ENCODE data around the gene GGNBP2. TPM values are rescaled to one million over a fixed set of nuclear protein-coding genes. Genes with fewer than 3 reads are reported as not detected.
A peak's percentile ranks its signal among the peaks of the same experiment; 100 is the strongest.

The GGNBP2 gene
- total and polyA plus RNA-seq, 2 of the 8 experiments (the other 6 are each of a cell fraction or from before 2014, with no cell fraction given) = 29.2 to 35.8 TPM

- Histone ChIP-seq H3K4me3 (ENCODE audit: extremely low read depth in 1 of 4, insufficient read depth in 2 of 4, low read depth in 3 of 4, low read length in 4 of 4) (peak overlapping the region; percentile 52 to 93 (median 76)), H2BK5ac (ENCODE audit: low read depth, low read length) (peak overlapping the region; percentile 89), H2AFZ (ENCODE audit: low read length) (no peak overlapping the region), H4K91ac (replicated peaks; ENCODE audit: insufficient read length, low read length) (no peak overlapping the region), H2BK15ac (ENCODE audit: low read length) (peak overlapping the region; percentile 65; the same call in 1 of the 2 replicates), H4K20me1 (replicated peaks in 1 of 2; ENCODE audit: control insufficient read depth in 1 of 2, insufficient read depth in 2 of 2, low read length in 2 of 2) (peaks cover 0 to 2% of the 10 kb centered on the region in 2 experiments), H3K36me3 (ENCODE audit: control insufficient read depth in 2 of 4, insufficient read depth in 4 of 4, low read length in 3 of 4) (peaks cover 1 to 14% (median 3%) of the 10 kb centered on the region in 4 experiments; a peak in 6 of 8 replicates), H2AK5ac (ENCODE audit: low read depth, low read length) (0 out of 2 replicates have a peak overlapping the region, but pooled peaks have one; percentile 6), H2BK20ac (ENCODE audit: low read length) (0 out of 2 replicates have a peak overlapping the region, but pooled peaks have one; percentile 68), H3K79me2 (ENCODE audit: control insufficient read depth in 1 of 2, insufficient read depth in 2 of 2, low read length in 2 of 2) (peaks cover 5 to 16% of the 10 kb centered on the region in 2 experiments; a peak in 3 of 4 replicates), H3K14ac (ENCODE audit: insufficient read length) (no peak overlapping the region), H3K4me2 (ENCODE audit: insufficient read depth in 1 of 2, low read depth in 2 of 2, low read length in 2 of 2) (peak overlapping the region; percentile 73 to 84), H3K9ac (replicated peaks in 1 of 4; ENCODE audit: extremely low read depth in 1 of 4, low read depth in 3 of 4, low read length in 3 of 4) (peak overlapping the region in 3 of 4 experiments; percentile 23 to 34 (median 29); a peak in 3 of 7 replicates), H3K23me2 (ENCODE audit: low read depth, low read length) (peaks cover 7% of the 10 kb centered on the region), H3K18ac (ENCODE audit: extremely low read depth, low read length) (peak overlapping the region; percentile 51; the same call in 1 of the 2 replicates), H4K5ac (ENCODE audit: insufficient read length, low read depth, low read length) (peak overlapping the region; percentile 17), H3K23ac (ENCODE audit: insufficient read length) (no peak overlapping the region), H3K4ac (replicated peaks; ENCODE audit: insufficient read length, low read depth, low read length) (peak overlapping the region; percentile 3), H2BK120ac (replicated peaks; ENCODE audit: low read depth, low read length) (no peak overlapping the region), H3K9me3 (ENCODE audit: insufficient read depth in 2 of 2, low read depth in 1 of 2, low read length in 1 of 2) (no peaks in the 10 kb centered on the region), H3K4me1 (replicated peaks in 1 of 4; ENCODE audit: control insufficient read depth in 3 of 4, insufficient read depth in 4 of 4, low read length in 3 of 4) (peaks cover 0 to 15% (median 11%) of the 10 kb centered on the region in 4 experiments; a peak in 5 of 7 replicates), H2BK12ac (ENCODE audit: low read depth, low read length) (0 out of 2 replicates have a peak overlapping the region, but pooled peaks have one; percentile 10), H3K56ac (replicated peaks; ENCODE audit: insufficient read length, low read depth, low read length) (no peak overlapping the region), H4K8ac (ENCODE audit: extremely low read depth, insufficient read depth, low read length) (no peak overlapping the region), H3K79me1 (ENCODE audit: low read depth, low read length) (peaks cover 3% of the 10 kb centered on the region; the same call in 1 of the 2 replicates), H3K27me3 (replicated peaks in 1 of 4; ENCODE audit: control insufficient read depth in 3 of 4, extremely low read depth in 1 of 4, insufficient read depth in 3 of 4, low read length in 3 of 4) (no peaks in the 10 kb centered on the region), H3K27ac (ENCODE audit: low read depth, low read length) (peak overlapping the region; percentile 45)
- no peak for DNase-seq (ENCODE audit: low read depth in 1 of 2, low spot score in 2 of 2)
- FAIRE-seq = no peak
- ChIA-PET POLR2A (ENCODE audit: partially characterized antibody) (interaction anchor here (0.7 to 6.4 kb wide), 8 partner anchors 9 to 104 kb away, joined by 3 to 55 read pairs (median 8); partner anchors contain the start of genes GGNBP2, MRM1, MYO19 and PIGW), CTCF (ENCODE audit: partially characterized antibody) (interaction anchor here (0.7 to 3.2 kb wide), 5 partner anchors 9 to 455 kb away, joined by 3 to 18 read pairs (median 3); partner anchors contain the start of gene MRM1)
- no peak for TF ChIP-seq BCL11A (IDR thresholded peaks at IDR 0.05; ENCODE audit: low read depth in 2 of 2, low read length in 2 of 2)
- 0 out of 2 replicates have a peak, but pooled peaks have one; percentile 71 for TF ChIP-seq YY1 (IDR thresholded peaks at IDR 0.05; ENCODE audit: low read depth, low read length)
- 20% methylated on average over 4 of the region's 4 CpGs; no CpG with 5 or more reads in 1 of the 2 experiments for WGBS, 2 experiments (ENCODE audit: extremely low coverage in 1 of 2, insufficient coverage in 1 of 2, insufficient read length in 1 of 2, insufficient replicate concordance in 2 of 2, low coverage in 1 of 2, low lambda C conversion rate in 2 of 2, missing lambda C conversion rate in 1 of 2)
Observed at GRCh38 chr17:36592716-36593321, 48.1 kb downstream of the GGNBP2 start.
